BLaER1 (cell line): Measurements from ENCODE around the gene MAP4K4.

Source experiments
- H3K27ac ChIP-seq: shearing (Covaris generic); formaldehyde crosslinking; 2 replicates; pipeline ENCODE4 v1.8.1; 2022
- H3K27me3 ChIP-seq: shearing (Covaris generic); formaldehyde crosslinking; 2 replicates; pipeline ENCODE4 v1.8.1; 2022
- H3K36me3 ChIP-seq: shearing (Covaris generic); formaldehyde crosslinking; 2 replicates; pipeline ENCODE4 v1.8.1; 2022
- H3K4me1 ChIP-seq: shearing (Covaris generic); formaldehyde crosslinking; 2 replicates; pipeline ENCODE4 v1.8.1; 2022
- H3K4me2 ChIP-seq: shearing (Covaris generic); formaldehyde crosslinking; 2 replicates; pipeline ENCODE4 v1.8.1; 2022
- H3K4me3 ChIP-seq: shearing (Covaris generic); formaldehyde crosslinking; 2 replicates; pipeline ENCODE4 v1.8.1; 2022
- H3K9ac ChIP-seq: shearing (Covaris generic); formaldehyde crosslinking; 2 replicates; pipeline ENCODE4 v1.8.1; 2022
- H3K9me3 ChIP-seq: shearing (Covaris generic); formaldehyde crosslinking; 2 replicates; pipeline ENCODE4 v1.8.1; 2022
- H4K20me1 ChIP-seq: shearing (Covaris generic); formaldehyde crosslinking; 2 replicates; pipeline ENCODE4 v1.8.1; 2022
- Cebpa-rat ChIP-seq: shearing (Covaris generic); IDR thresholded peaks from 2 replicates; pipeline ENCODE4 v1.8.1; 2022

The MAP4K4 gene

DNA sequence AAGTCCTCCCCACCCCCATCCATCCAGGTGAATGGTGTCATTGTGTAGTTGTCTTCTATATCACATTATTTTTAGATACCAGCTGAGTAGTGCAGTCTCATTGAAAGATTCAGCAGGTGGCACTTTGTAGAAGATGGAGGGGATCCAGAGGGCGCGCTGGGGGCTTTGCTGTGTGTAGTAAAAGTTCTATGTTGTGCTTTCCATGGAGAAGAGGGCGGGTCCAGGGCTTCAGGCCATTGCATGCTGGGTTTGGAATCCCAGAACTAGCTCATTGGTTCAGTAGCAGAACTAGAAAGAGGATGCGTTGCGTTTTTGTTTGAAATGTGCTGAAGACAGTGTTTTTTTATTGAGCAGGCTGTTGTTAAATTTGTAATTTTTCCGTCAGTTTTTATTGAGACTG lies 120.0 kb downstream of the MAP4K4 start:
- H3K36me3 ChIP-seq = peaks cover 15% of the 10 kb centered on the region; the same call in 1 of the 2 replicates
- H3K4me2 ChIP-seq = no peak overlapping the region
- no peaks in the 10 kb centered on the region for H3K9me3 ChIP-seq
- H4K20me1 ChIP-seq = peaks cover 100% of the 10 kb centered on the region
- no peak overlapping the region for H3K27ac ChIP-seq
- no peak overlapping the region for H3K9ac ChIP-seq
- H3K4me3 ChIP-seq = no peak overlapping the region
- H3K27me3 ChIP-seq = no peaks in the 10 kb centered on the region
- H3K4me1 ChIP-seq = peaks cover 4% of the 10 kb centered on the region; the same call in 1 of the 2 replicates
- TF ChIP-seq Cebpa-rat = no peak

DNA sequence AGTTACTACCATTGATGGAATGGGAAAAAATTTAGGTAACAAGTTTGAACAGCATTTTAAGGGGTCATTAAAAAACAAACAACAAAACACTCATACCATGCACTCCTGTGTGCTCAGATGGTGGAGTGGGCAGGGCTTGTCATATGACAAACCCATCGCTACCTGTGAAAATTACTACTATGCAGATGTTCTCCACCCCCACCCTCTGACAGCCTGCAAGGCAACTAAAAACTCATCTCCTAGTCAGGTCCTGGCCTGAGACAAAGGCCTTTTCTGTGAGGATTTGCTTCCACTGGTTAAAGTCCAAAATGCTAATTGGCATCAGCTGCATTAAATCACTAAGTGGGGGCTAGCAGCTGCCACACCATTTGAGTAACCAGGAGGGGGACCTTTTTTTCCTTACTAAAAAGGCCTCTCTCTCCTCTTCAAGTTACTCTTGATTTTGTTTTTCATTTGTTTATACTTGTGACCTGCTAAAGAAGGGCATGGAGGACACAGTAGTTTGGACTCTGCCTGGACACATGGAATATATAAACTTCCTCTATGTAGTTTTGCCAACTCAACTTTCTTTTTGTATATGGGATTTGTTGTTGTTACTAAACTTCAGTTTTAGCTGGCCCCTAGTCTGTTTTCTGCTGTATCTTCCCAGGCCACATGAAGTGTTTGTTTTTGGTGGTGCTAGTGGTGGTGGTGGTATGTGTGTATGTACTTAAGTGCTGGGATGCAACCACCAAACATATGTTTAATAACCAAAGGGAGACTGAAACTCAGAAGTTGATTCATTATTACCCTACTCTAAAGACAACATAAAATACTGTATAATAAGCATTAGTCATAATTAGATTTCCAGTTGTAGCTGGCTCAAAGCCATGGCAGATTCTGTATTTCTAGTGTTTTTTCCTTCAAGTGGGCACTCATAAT lies 121.3 kb downstream of the MAP4K4 start:
- Histone ChIP-seq H3K27me3 (no peaks in the 10 kb centered on the region), H3K36me3 (peaks cover 19% of the 10 kb centered on the region), H3K9ac (no peak overlapping the region), H3K4me2 (no peak overlapping the region), H3K27ac (no peak overlapping the region), H3K9me3 (no peaks in the 10 kb centered on the region), H3K4me1 (peaks cover 4% of the 10 kb centered on the region; the same call in 1 of the 2 replicates), H3K4me3 (no peak overlapping the region), H4K20me1 (peaks cover 100% of the 10 kb centered on the region)
- TF ChIP-seq Cebpa-rat = no peak

DNA sequence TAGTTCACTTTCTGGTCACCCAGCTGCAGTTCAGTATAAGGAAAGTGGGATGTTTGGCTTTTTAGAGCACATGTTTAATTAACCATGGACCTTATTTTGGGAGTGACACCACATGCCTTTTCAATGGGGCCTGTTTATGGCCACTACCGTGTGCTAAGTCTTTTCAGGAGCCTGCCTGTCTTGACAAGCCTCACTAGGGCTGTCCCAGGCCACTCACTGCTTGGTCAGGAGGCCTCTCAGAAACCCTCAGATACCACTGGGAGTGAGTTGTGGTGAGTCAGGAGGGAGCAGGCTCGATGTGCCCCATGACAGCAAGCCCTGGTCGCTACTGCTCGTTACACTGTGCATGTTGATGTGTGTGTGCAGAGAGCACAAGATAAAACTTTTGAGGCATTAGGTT lies 123.0 kb downstream of the MAP4K4 start:
- no peak overlapping the region for H3K4me2 ChIP-seq
- peaks cover 4% of the 10 kb centered on the region for H3K4me1 ChIP-seq
- H3K27ac ChIP-seq = no peak overlapping the region
- no peak for TF ChIP-seq Cebpa-rat
- no peaks in the 10 kb centered on the region for H3K27me3 ChIP-seq
- peaks cover 92% of the 10 kb centered on the region for H4K20me1 ChIP-seq
- H3K9ac ChIP-seq = no peak overlapping the region
- H3K36me3 ChIP-seq = peaks cover 28% of the 10 kb centered on the region
- no peaks in the 10 kb centered on the region for H3K9me3 ChIP-seq
- H3K4me3 ChIP-seq = no peak overlapping the region

DNA sequence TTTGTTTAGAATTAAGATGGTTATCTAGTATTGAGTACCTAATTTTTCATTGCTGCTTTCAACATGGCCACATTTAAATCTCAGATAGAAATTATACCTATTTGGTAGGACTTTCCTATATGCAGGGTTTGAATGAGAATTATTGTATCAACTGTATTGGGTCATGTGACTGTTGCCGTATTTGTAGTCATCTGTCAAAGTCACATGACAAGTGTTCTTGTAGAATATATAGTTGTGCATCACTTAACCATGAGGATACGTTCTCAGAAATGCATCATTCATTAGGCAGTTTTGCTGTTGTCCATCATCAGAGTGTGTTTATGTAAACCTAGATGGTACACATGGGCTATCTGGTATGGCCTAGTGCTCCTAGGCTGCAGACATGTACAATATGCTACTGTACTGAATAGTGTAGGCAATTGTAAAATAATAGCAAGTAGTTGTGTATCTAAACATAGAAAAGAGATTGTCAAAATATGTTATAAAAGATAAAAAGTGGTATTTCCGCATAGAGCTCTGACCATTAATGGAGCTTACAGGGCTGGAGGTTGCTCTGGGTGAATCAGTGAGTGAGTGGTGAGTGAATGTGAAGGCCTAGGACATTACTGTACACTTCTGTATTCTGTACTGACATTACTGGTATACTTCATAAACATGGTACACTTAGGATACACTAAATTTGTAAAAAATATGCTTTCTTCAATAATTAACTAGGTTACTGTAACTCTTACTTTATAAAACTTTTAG lies 123.7 kb downstream of the MAP4K4 start:
- H3K4me1 ChIP-seq = peaks cover 12% of the 10 kb centered on the region
- no peak overlapping the region for H3K9ac ChIP-seq
- H3K4me3 ChIP-seq = no peak overlapping the region
- no peaks in the 10 kb centered on the region for H3K9me3 ChIP-seq
- H3K36me3 ChIP-seq = peaks cover 33% of the 10 kb centered on the region
- H3K27ac ChIP-seq = no peak overlapping the region
- no peaks in the 10 kb centered on the region for H3K27me3 ChIP-seq
- no peak overlapping the region for H3K4me2 ChIP-seq
- peaks cover 92% of the 10 kb centered on the region for H4K20me1 ChIP-seq
- TF ChIP-seq Cebpa-rat = no peak

DNA sequence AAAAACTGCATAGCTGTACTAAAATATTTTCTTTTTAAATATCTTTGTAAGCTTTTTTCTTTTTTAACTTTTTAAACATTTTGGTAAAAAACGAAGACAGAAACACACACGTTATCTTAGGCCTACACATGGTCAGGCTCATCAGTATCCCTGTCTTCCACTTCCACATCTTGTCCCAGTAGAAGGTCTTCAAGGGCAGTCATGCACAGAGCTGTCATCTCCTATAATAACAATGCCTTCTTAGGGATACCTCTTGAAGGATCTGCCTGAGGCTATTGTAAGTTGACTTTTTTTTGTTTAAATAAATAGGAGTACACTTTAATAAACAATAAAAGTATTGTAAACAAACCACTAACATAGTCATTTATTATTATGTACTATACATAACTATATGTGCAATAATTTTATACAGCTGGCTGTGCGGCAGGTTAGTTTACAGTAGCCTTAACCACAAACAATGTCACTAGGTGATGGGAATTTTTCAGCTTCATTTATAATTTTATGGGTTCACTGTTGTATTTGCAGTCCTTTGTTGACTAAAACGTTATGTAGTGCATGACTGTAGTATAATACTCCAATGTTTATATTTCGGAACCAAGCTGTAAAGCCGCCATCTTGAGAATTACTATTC lies 124.4 kb downstream of the MAP4K4 start:
- Histone ChIP-seq H3K9ac (no peak overlapping the region), H3K4me2 (no peak overlapping the region), H3K36me3 (peaks cover 34% of the 10 kb centered on the region), H4K20me1 (peaks cover 92% of the 10 kb centered on the region), H3K27me3 (no peaks in the 10 kb centered on the region), H3K9me3 (no peaks in the 10 kb centered on the region), H3K27ac (no peak overlapping the region), H3K4me3 (no peak overlapping the region), H3K4me1 (peaks cover 19% of the 10 kb centered on the region)
- no peak for TF ChIP-seq Cebpa-rat

DNA sequence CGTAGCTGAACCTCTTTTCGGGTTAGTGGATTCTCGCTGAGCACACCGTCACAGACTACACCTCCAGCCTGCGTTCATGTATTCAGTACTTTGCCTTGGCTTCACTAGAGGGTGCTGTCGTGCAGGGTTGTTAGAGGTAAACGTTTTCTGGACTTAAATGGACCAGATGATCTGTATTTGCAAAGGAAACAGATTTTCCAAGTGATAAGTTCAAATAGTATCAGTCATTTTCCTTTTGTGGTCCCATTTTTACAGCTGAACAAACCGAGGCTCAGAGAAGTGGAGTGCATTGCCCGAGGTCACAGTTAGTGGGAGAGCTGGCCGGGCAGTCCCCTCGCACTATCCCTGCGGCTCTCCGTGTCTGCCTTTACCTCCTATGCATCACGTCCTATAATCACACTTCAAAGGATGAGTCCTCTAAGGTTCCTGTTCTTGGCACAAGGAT lies 125.9 kb downstream of the MAP4K4 start:
- Histone ChIP-seq H3K4me1 (peaks cover 33% of the 10 kb centered on the region), H3K4me2 (no peak overlapping the region)

DNA sequence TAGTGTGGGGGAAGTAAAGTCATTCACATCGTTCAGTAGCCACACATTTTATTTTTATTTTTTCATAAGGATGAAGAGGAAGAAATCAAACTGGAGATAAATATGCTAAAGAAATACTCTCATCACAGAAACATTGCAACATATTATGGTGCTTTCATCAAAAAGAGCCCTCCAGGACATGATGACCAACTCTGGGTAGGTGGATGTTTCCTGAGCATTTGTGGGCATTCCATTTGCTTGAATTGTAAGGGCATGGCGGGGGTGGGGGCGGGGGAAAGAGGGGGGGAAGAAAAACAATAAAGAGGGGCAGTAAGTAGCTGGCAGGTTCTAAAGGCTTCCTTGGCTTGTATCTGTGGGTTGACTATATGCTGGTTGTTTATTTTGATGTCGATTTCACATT lies 126.4 kb downstream of the MAP4K4 start:
- H4K20me1 ChIP-seq = peaks cover 92% of the 10 kb centered on the region
- H3K4me3 ChIP-seq = no peak overlapping the region
- peaks cover 47% of the 10 kb centered on the region for H3K36me3 ChIP-seq
- H3K27me3 ChIP-seq = no peaks in the 10 kb centered on the region
- H3K27ac ChIP-seq = no peak overlapping the region
- no peak for TF ChIP-seq Cebpa-rat
- H3K9me3 ChIP-seq = no peaks in the 10 kb centered on the region
- H3K4me2 ChIP-seq = no peak overlapping the region
- no peak overlapping the region for H3K9ac ChIP-seq
- peaks cover 38% of the 10 kb centered on the region for H3K4me1 ChIP-seq

More for the DNA sequence above, 125.9 kb downstream of the MAP4K4 start:
- Histone ChIP-seq H3K9me3 (no peaks in the 10 kb centered on the region), H4K20me1 (peaks cover 92% of the 10 kb centered on the region), H3K27ac (no peak overlapping the region), H3K27me3 (no peaks in the 10 kb centered on the region), H3K36me3 (peaks cover 44% of the 10 kb centered on the region), H3K9ac (no peak overlapping the region), H3K4me3 (no peak overlapping the region)
- no peak for TF ChIP-seq Cebpa-rat

DNA sequence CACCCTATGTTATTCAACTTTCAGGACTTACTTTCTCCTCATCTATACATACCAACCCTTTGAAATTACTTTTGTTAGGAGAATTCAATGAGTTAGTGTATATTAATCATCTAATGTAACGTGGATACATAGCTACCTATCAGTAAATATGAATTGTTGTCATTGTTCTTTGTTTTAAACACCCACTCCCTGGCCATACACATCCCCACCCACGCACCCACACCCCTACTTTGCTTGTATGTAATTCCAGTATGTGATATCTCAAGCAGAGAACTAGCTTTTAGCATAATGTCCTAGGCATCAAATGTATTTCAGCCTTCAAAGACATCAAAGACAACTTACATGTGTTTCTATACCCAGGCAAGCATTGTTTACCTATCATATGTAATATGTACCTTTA lies 129.2 kb downstream of the MAP4K4 start:
- H3K9me3 ChIP-seq = no peaks in the 10 kb centered on the region
- TF ChIP-seq Cebpa-rat = no peak
- H3K9ac ChIP-seq = no peak overlapping the region
- no peaks in the 10 kb centered on the region for H3K27me3 ChIP-seq
- H3K4me3 ChIP-seq = no peak overlapping the region
- peaks cover 71% of the 10 kb centered on the region for H3K36me3 ChIP-seq
- H4K20me1 ChIP-seq = peaks cover 92% of the 10 kb centered on the region
- H3K4me1 ChIP-seq = peaks cover 42% of the 10 kb centered on the region
- no peak overlapping the region for H3K27ac ChIP-seq
- peak overlapping the region; percentile 66; the same call in 1 of the 2 replicates for H3K4me2 ChIP-seq

DNA sequence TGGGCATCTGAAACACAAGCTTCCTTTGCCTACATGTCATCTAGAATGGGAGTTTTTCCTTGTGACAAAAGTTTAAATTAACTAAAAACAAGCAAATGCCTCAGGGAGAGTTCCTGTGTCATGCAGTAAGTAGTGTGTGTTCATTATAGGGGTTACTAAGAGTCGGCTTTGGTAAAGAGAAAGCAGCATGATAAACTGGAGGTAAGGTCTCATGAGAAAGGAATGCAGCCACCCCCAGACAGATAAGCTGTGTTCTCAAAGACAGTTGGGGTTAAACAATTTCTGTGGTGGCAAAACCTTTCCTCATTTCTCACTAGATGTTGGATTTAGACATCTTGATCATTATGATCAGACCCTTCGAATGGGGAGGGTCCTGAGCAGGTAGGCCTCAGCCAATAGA lies 129.7 kb downstream of the MAP4K4 start:
- Histone ChIP-seq H3K27me3 (no peaks in the 10 kb centered on the region), H3K9ac (no peak overlapping the region), H3K27ac (peak overlapping the region; percentile 5; the same call in 1 of the 2 replicates), H3K4me2 (peak overlapping the region; percentile 66), H4K20me1 (peaks cover 92% of the 10 kb centered on the region), H3K4me3 (no peak overlapping the region), H3K9me3 (no peaks in the 10 kb centered on the region), H3K36me3 (peaks cover 74% of the 10 kb centered on the region), H3K4me1 (peaks cover 42% of the 10 kb centered on the region)
- TF ChIP-seq Cebpa-rat = no peak
